Karpas-422 (cell line): ENCODE measurements around the gene MTHFD2L. TPM values are rescaled to one million over a fixed set of nuclear protein-coding genes. Genes with fewer than 3 reads are reported as not detected.
"Not testable (repeated sequence)": the region's sequence is repeated elsewhere in the genome, so short reads cannot be mapped to it uniquely, and the experiment has no call there.

Experiments
- DNase-seq: peaks from one replicate; pipeline ENCODE4 v3.0.0-alpha.2; 2015
- H2AFZ ChIP-seq: fragments of 200-600 bp; sonication (generic); 2 replicates; pipeline ENCODE4 v1.6.1; 2014; ENCODE audit warnings: antibody characterized with exemption, low read length, mixed read lengths
- H3K27ac ChIP-seq: fragments of 200-600 bp; sonication (generic); 2 replicates; pipeline ENCODE4 v1.5.1; 2014; ENCODE audit warnings: mild to moderate bottlenecking, low read length, moderate library complexity
- H3K27me3 ChIP-seq: fragments of 200-600 bp; sonication (generic); 2 replicates; pipeline ENCODE4 v1.6.1; 2014; ENCODE audit warnings: low read length, mixed read lengths
- H3K36me3 ChIP-seq: fragments of 200-600 bp; sonication (generic); 2 replicates; pipeline ENCODE4 v1.6.1; 2014; ENCODE audit warnings: low read length, mixed read lengths; ENCODE audit not compliant: insufficient read depth
- H3K4me1 ChIP-seq: fragments of 200-600 bp; sonication (generic); 2 replicates; pipeline ENCODE4 v1.6.1; 2014; ENCODE audit warnings: mild to moderate bottlenecking, low read length, mixed read lengths
- H3K4me2 ChIP-seq: fragments of 200-600 bp; sonication (generic); 2 replicates; pipeline ENCODE4 v1.6.1; 2014; ENCODE audit warnings: low read length, low read depth, mild to moderate bottlenecking; ENCODE audit not compliant: poor library complexity, severe bottlenecking
- H3K4me3 ChIP-seq: fragments of 200-600 bp; sonication (generic); 2 replicates; pipeline ENCODE4 v1.5.1; 2014; ENCODE audit warnings: mild to moderate bottlenecking, antibody characterized with exemption, low read length, mixed read lengths
- H3K79me2 ChIP-seq: fragments of 200-600 bp; sonication (generic); 2 replicates; pipeline ENCODE4 v1.6.1; 2014; ENCODE audit warnings: mild to moderate bottlenecking, low read length, mixed read lengths
- H3K9ac ChIP-seq: fragments of 200-600 bp; sonication (generic); 2 replicates; pipeline ENCODE4 v1.6.0; 2014; ENCODE audit warnings: low read length
- H3K9me2 ChIP-seq: fragments of 200-600 bp; sonication (generic), shearing (Covaris generic); replicated peaks from 2 replicates; pipeline ENCODE4 v1.6.0; 2014; ENCODE audit warnings: mild to moderate bottlenecking, low read length, moderate library complexity; ENCODE audit not compliant: insufficient read depth
- H3K9me3 ChIP-seq: fragments of 300-700, 200-600 bp; sonication (generic); 2 replicates; pipeline ENCODE4 v1.6.1; 2014; ENCODE audit warnings: low read length, mixed read lengths
- H4K20me1 ChIP-seq: fragments of 200-600 bp; sonication (generic); 2 replicates; pipeline ENCODE4 v1.6.1; 2014; ENCODE audit warnings: mild to moderate bottlenecking, antibody characterized with exemption, low read length, low read depth; ENCODE audit not compliant: insufficient read depth
- total RNA-seq: library from RNA; depleted of rRNA; stranded (reverse); fragments of >200 nt; shearing (Covaris generic); gene quantifications from 2 replicates; pipeline ENCODE4 v1.2.3, GENCODE V29; 2014; ENCODE audit warnings: low replicate concordance

The MTHFD2L gene
- total RNA-seq, 1 experiment from 2014 or later = 23.6 TPM

- H3K9me3 ChIP-seq = no peaks in the 10 kb centered on the region
- H4K20me1 ChIP-seq = no peaks in the 10 kb centered on the region
- H3K27ac ChIP-seq = no peak overlapping the region
- no peaks in the 10 kb centered on the region for H3K36me3 ChIP-seq
- H3K4me3 ChIP-seq = no peak overlapping the region
- H3K9me2 ChIP-seq = no peaks in the 10 kb centered on the region
- no peak for DNase-seq
- no peaks in the 10 kb centered on the region for H3K4me1 ChIP-seq
- no peaks in the 10 kb centered on the region for H3K27me3 ChIP-seq
- no peak overlapping the region for H2AFZ ChIP-seq
- no peak overlapping the region for H3K4me2 ChIP-seq
- H3K9ac ChIP-seq = no peak overlapping the region
- no peaks in the 10 kb centered on the region for H3K79me2 ChIP-seq
Observed at GRCh38 chr4:74125029-74125428, 32.9 kb upstream of the MTHFD2L start.

- Histone ChIP-seq H3K79me2 (no peaks in the 10 kb centered on the region), H3K4me1 (no peaks in the 10 kb centered on the region), H3K27me3 (no peaks in the 10 kb centered on the region), H3K9me3 (no peaks in the 10 kb centered on the region), H3K4me3 (no peak overlapping the region), H3K9me2 (no peaks in the 10 kb centered on the region), H3K36me3 (no peaks in the 10 kb centered on the region), H3K4me2 (no peak overlapping the region), H4K20me1 (no peaks in the 10 kb centered on the region), H3K27ac (no peak overlapping the region), H2AFZ (no peak overlapping the region), H3K9ac (no peak overlapping the region)
- DNase-seq = no peak
Observed at GRCh38 chr4:74127745-74128144, 30.2 kb upstream of the MTHFD2L start.

GRCh38 chr4:74130843-74131242 is 27.1 kb upstream of the MTHFD2L start:
- H3K4me3 ChIP-seq, H3K9ac ChIP-seq, H4K20me1 ChIP-seq, H3K79me2 ChIP-seq, H3K36me3 ChIP-seq, H3K4me1 ChIP-seq, H3K9me3 ChIP-seq, H3K27ac ChIP-seq, H3K4me2 ChIP-seq, H3K9me2 ChIP-seq, DNase-seq, H2AFZ ChIP-seq, H3K27me3 ChIP-seq: not testable (repeated sequence)

GRCh38 chr4:74132188-74132587 is 25.7 kb upstream of the MTHFD2L start:
- H3K9me2 ChIP-seq, H3K27ac ChIP-seq, H3K9ac ChIP-seq, H3K9me3 ChIP-seq, H2AFZ ChIP-seq, H3K36me3 ChIP-seq, H3K27me3 ChIP-seq, H3K4me3 ChIP-seq, H3K4me1 ChIP-seq, H3K79me2 ChIP-seq, DNase-seq, H4K20me1 ChIP-seq, H3K4me2 ChIP-seq: not testable (repeated sequence)

GRCh38 chr4:74132944-74133343 is 25.0 kb upstream of the MTHFD2L start:
- no peaks in the 10 kb centered on the region for H3K79me2 ChIP-seq
- no peak overlapping the region for H3K4me2 ChIP-seq
- no peak for DNase-seq
- no peak overlapping the region for H3K9ac ChIP-seq
- no peaks in the 10 kb centered on the region for H3K27me3 ChIP-seq
- no peak overlapping the region for H3K4me3 ChIP-seq
- no peaks in the 10 kb centered on the region for H3K4me1 ChIP-seq
- H3K9me2 ChIP-seq = no peaks in the 10 kb centered on the region
- no peak overlapping the region for H2AFZ ChIP-seq
- no peaks in the 10 kb centered on the region for H3K9me3 ChIP-seq
- H3K27ac ChIP-seq = no peak overlapping the region
- H4K20me1 ChIP-seq = no peaks in the 10 kb centered on the region
- H3K36me3 ChIP-seq = no peaks in the 10 kb centered on the region

- no peak overlapping the region for H2AFZ ChIP-seq
- H3K9me2 ChIP-seq = no peaks in the 10 kb centered on the region
- no peaks in the 10 kb centered on the region for H4K20me1 ChIP-seq
- no peaks in the 10 kb centered on the region for H3K36me3 ChIP-seq
- no peaks in the 10 kb centered on the region for H3K4me1 ChIP-seq
- peak; percentile 87 for DNase-seq
- H3K4me2 ChIP-seq = no peak overlapping the region
- no peaks in the 10 kb centered on the region for H3K27me3 ChIP-seq
- no peak overlapping the region for H3K4me3 ChIP-seq
- H3K9me3 ChIP-seq = no peaks in the 10 kb centered on the region
- no peaks in the 10 kb centered on the region for H3K79me2 ChIP-seq
- no peak overlapping the region for H3K9ac ChIP-seq
- H3K27ac ChIP-seq = no peak overlapping the region
Observed at GRCh38 chr4:74133786-74134499, 24.0 kb upstream of the MTHFD2L start.

GRCh38 chr4:74134500-74134852 is 23.4 kb upstream of the MTHFD2L start:
- Histone ChIP-seq H3K27ac (no peak overlapping the region), H3K9me2 (no peaks in the 10 kb centered on the region), H3K36me3 (no peaks in the 10 kb centered on the region), H3K9me3 (no peaks in the 10 kb centered on the region), H3K4me3 (no peak overlapping the region), H3K4me2 (no peak overlapping the region), H4K20me1 (no peaks in the 10 kb centered on the region), H3K4me1 (no peaks in the 10 kb centered on the region), H3K9ac (no peak overlapping the region), H2AFZ (no peak overlapping the region), H3K27me3 (no peaks in the 10 kb centered on the region), H3K79me2 (no peaks in the 10 kb centered on the region)
- DNase-seq = no peak

GRCh38 chr4:74146581-74147129 is 11.3 kb upstream of the MTHFD2L start:
- H3K4me2 ChIP-seq = no peak overlapping the region
- no peak overlapping the region for H3K9ac ChIP-seq
- no peaks in the 10 kb centered on the region for H4K20me1 ChIP-seq
- no peak overlapping the region for H2AFZ ChIP-seq
- H3K9me3 ChIP-seq = no peaks in the 10 kb centered on the region
- no peaks in the 10 kb centered on the region for H3K9me2 ChIP-seq
- H3K27me3 ChIP-seq = no peaks in the 10 kb centered on the region
- no peaks in the 10 kb centered on the region for H3K36me3 ChIP-seq
- no peaks in the 10 kb centered on the region for H3K4me1 ChIP-seq
- H3K79me2 ChIP-seq = no peaks in the 10 kb centered on the region
- no peak for DNase-seq
- no peak overlapping the region for H3K4me3 ChIP-seq
- no peak overlapping the region for H3K27ac ChIP-seq
